HG03442 (cell line): Measurements from ENCODE around the gene NBPF1.
"Not testable (repeated sequence)": the region's sequence is repeated elsewhere in the genome, so short reads cannot be mapped to it uniquely, and the experiment has no call there.

ENCODE experiments used
- ATAC-seq: cut with Tn5 transposase; IDR thresholded peaks from one replicate; pipeline ENCODE4 v1.9.1; 2021; ENCODE audit warnings: mild to moderate bottlenecking, moderate library complexity; ENCODE audit not compliant: unreplicated experiment

NBPF1 gene

GRCh38 chr1:16607853-16608815 lies 5.2 kb downstream of the NBPF1 start:
- ATAC-seq, result not testable (repeated sequence)

GRCh38 chr1:16607433-16607851 lies 5.9 kb downstream of the NBPF1 start:
- no peak for ATAC-seq

- not testable (repeated sequence) for ATAC-seq
Measured at GRCh38 chr1:16606666-16607432, 6.5 kb downstream of the NBPF1 start.

DNA sequence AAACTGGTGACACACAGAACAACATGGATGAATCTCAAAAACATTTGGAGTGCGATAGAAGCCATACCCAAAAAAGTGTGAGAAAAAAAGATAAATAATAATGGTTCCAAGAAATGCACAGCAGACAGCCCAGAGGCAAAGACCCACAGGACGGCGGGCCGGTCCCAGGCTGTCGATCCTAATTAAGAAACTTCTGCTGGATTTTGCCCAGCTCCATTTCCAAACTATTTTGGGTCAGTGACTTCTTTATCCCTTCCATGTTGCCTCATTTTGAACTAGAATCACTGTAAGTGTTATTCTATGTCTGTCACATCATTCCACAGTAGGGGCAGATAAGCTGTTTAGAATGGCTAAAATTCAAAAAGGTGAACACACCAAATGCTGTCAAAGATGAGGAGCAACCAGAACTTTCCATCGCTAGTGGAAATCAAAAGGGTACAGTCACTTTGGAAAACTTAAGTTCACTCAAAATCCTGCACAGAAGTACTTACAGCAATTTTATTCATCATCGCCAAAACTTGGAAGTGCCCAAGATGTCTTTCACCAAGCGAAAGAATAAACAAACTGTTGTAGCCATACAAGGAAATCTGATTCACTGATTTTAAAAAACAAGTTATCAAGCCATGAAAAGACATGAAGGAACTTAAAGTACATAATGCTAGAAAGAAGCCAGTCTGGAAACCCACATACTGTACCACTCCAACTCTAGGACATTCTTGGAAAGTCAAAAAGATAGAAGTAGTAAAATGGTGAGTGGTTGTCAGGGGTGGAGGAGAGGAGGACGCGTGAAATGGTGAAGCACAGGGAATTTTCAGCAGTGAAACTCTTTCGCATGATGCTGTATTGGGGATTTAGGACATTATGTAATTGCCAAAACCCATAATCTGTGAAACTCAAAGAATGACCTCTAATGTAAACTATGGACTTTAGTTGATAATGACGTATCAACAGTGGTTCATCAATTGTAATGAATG lies 7.5 kb downstream of the NBPF1 start:
- ATAC-seq, result no peak

DNA sequence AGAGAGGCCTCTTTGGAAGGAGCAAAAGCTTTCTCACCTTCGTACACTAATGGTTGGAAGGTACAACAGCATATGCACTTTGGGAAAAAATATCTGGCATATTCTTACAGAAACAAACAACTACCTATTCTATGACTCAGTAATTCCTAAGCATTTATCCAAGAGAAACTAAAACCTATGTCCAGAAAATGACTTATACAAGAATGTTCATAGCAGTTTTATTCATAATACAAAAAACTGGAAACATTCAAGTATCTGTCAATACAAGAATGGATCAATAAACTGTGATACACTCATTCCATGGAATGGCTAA lies 8.2 kb downstream of the NBPF1 start:
- ATAC-seq, result no peak

- not testable (repeated sequence) for ATAC-seq
Measured at GRCh38 chr1:16604514-16605212, 8.7 kb downstream of the NBPF1 start.

DNA sequence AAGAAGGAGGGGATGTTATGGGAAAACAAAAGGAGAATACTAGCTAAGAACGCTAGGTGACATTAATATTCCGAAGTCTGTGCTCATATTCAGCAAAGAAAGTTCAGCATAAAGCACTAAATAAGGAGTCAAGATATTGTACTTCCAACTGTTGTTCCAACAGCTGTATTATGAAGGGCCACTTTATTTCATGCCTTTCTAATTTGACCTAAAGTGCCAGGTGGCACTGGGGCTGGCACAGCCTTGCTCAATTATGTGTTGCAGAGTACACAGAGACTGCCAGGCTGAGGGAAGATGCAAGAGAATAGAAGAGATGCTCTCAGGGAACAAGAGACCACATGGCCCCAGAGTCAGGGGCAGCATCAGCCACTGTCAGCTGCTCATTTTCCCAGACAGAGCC lies 9.7 kb downstream of the NBPF1 start:
- ATAC-seq, result not testable (repeated sequence)

- not testable (repeated sequence) for ATAC-seq
Measured at GRCh38 chr1:16602336-16603011, 10.9 kb downstream of the NBPF1 start.

- not testable (repeated sequence) for ATAC-seq
Measured at GRCh38 chr1:16600855-16601786, 12.2 kb downstream of the NBPF1 start.

DNA sequence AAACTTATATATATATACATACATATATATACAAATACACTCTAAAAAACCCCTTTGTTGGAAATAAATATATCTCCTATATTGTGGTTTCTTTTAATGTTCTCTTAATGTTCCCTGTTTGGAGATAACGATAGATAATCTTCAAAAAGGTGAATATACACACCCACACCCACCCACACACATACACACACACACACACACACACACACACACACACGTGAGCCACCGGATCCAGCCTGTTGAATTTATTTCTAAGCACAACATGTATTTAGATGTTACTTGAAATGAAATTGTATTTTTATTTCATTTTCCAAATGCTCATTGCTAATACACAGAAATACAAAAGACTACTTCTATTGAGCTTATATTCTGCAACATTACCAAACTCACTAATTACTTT lies 14.0 kb downstream of the NBPF1 start:
- not testable (repeated sequence) for ATAC-seq

DNA sequence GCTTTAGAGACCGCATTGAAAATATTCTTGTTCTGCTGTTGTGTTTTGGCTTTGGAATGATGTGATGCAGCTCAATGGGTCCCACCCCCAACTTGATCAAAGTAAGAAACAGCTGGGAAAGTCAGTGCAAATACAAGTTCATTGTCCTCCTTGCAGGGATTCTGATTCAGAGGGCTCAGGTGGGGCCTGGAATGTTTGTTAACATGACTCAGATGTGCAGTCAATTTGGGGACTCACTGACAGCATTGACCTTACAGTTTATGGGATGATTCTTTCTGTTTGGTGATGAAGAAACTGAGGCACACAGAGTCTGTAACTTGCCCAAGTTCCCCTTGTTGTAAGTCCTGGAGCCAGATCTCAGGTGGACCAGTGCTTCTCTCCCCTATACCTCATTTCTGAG lies 18.1 kb downstream of the NBPF1 start:
- ATAC-seq, result not testable (repeated sequence)

GRCh38 chr1:16591845-16592244 lies 21.5 kb downstream of the NBPF1 start:
- ATAC-seq, result not testable (repeated sequence)

GRCh38 chr1:16588081-16588480 lies 25.3 kb downstream of the NBPF1 start:
- ATAC-seq, result not testable (repeated sequence)

DNA sequence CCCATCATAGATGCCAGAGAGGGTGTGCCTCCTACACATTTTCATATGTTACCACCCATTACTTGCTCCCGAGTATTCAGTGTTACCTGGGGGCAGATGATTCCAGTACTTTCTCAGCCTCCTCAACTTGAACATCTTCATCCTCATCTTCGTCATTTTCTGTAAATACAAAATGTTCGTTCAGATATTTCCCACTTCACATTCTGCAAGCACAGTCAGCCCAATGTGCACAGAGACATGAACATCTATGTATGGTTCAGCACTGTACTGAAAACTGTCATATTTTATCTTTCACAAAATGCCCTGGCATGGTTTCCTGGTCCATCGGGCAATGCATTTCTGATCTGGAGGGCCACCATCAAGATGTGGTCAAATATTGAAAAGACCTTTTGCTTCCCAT lies 25.7 kb downstream of the NBPF1 start:
- not testable (repeated sequence) for ATAC-seq

DNA sequence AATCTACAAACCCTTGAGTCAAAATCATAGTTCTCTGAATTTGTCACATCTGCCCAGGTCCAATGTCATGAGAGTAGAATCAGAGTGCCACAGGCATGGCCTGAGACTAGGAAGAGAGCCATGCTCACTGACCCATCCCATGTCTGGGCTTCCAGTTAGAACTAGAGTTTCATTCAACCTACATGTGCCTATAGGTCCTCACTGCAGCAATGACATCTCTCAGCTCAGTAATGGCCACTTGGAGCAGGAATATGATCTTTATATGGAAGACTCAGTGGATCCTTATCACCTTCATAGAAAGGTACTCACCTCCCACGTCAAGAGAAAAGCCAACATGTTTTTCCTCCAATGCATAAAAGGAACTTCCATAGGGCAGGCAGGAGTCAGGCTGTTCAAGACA lies 48.0 kb downstream of the NBPF1 start:
- ATAC-seq, result not testable (repeated sequence)

- ATAC-seq, result not testable (repeated sequence)
Measured at GRCh38 chr1:16561035-16561434, 52.3 kb downstream of the NBPF1 start.

DNA sequence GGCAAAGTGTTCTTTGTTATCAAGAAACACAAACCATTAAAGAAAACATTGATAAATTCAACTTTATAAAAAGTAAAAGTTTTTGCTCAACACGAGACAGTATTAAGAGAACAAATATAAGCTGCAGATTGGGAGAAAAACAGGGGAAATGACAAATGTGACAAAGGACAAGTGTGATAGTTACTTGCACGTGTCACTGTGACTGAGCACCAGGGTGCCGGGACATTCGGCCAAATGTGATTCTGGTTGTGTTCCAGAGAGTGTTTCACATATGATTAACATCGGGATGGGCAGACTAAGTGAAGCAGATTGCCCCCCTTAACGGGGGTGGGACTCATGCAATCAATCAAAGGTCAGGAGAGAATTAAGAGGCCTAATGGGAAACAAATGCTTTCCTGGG lies 52.9 kb downstream of the NBPF1 start:
- ATAC-seq, result not testable (repeated sequence)

DNA sequence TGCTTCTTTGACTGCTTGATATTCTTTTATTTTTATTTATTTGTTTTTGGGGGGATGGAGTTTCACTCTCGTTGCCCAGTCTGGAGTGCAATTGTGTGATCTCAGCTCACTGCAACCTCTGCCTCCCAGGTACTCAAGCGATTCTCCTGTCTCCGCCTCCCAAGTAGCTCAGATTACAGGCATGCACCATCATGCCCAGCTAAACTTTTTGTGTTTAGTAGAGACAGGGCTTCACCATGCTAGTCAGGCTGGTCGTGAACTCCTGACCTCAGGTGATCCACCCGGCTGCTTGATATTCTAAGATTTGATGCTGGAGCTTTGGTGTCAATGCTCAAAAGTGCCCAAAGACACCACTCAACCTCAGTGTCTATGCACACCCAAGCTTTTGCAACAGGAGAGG lies 53.7 kb downstream of the NBPF1 start:
- ATAC-seq, result not testable (repeated sequence)
